ENCODE measurements around the gene KDM3B.

KDM3B gene

DNA sequence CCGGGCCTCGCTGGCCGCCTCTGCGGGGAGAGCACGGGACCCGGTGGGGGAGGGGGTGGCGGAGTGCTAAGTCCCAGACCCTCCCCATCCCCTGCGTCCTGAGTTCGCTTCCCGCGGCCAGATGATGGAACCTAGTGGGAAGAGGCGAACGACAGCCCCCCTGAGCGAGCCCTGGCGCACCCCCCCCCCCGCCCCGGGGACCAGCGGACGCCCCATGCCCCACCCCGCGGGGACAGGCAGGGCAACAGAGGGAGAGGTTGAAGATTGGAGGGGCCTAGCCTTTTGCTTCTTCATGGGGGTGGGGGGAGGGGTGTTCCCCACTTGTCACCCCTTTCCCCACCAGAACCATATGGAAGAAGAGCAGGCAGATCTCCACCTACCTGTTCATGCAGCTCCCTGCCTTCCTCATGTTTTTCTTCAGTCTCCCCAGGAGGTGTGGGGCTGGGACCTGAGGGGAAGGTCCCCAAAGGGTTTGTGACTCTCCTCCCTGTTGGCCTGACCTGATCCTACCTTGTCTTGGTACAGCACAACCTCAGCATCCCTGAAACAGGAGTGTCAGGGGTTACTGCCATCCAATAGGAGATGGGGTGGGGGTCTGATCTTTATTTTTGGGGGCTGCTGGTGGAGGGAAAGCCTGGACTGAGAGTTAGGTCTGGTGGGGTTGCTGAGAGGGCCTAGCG is 13.9 kb upstream of the KDM3B start:
- H3K36me3 Mint-ChIP-seq: peaks cover 7% of the 10 kb centered on the region
- DNase-seq (ENCODE audit: low spot score in 2 of 2) (peak in 1 of 2 donors; percentile 38), ATAC-seq (ENCODE audit: low read depth) (no peak)
- H3K4me3 Mint-ChIP-seq: peak overlapping the region; percentile 96
- H3K9me3 Mint-ChIP-seq: no peaks in the 10 kb centered on the region
- H3K27ac Mint-ChIP-seq: peak overlapping the region; percentile 100
- peaks cover 25% of the 10 kb centered on the region for H3K4me1 Mint-ChIP-seq
- H3K27me3 Mint-ChIP-seq: no peaks in the 10 kb centered on the region

DNA sequence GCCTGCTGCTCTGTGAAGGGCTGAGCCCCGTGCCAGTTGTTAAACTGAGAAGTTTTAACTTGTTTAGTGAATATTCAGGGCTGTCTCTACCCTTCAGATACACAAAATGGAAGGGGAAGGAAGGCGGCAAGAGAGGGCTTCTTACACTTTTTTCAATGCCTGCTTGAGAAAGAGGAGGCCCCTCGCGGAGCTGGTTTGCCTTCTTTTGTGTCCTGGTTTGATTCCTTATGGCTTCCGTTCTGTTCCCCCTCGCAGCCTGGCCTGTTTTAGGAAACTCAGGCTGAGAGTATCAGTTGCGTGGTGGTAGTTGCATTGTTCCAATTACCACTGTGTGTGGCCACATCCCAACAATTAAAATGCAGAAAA is 13.4 kb upstream of the KDM3B start:
- Mint-ChIP-seq H3K36me3 (peaks cover 9% of the 10 kb centered on the region), H3K27ac (peak overlapping the region; percentile 100), H3K27me3 (no peaks in the 10 kb centered on the region), H3K9me3 (no peaks in the 10 kb centered on the region), H3K4me3 (peak overlapping the region; percentile 96), H3K4me1 (peaks cover 25% of the 10 kb centered on the region)
- ATAC-seq (ENCODE audit: low read depth) (no peak), DNase-seq (ENCODE audit: low spot score in 2 of 2) (no peak)

- Mint-ChIP-seq H3K27ac (peak overlapping the region; percentile 100), H3K36me3 (peaks cover 9% of the 10 kb centered on the region), H3K4me3 (peak overlapping the region; percentile 96), H3K27me3 (no peaks in the 10 kb centered on the region), H3K9me3 (no peaks in the 10 kb centered on the region), H3K4me1 (peaks cover 25% of the 10 kb centered on the region)
- DNase-seq (ENCODE audit: low spot score in 2 of 2) (no peak), ATAC-seq (ENCODE audit: low read depth) (no peak)
Measured at GRCh38 chr5:138339464-138339863, 13.0 kb upstream of the KDM3B start.

DNA sequence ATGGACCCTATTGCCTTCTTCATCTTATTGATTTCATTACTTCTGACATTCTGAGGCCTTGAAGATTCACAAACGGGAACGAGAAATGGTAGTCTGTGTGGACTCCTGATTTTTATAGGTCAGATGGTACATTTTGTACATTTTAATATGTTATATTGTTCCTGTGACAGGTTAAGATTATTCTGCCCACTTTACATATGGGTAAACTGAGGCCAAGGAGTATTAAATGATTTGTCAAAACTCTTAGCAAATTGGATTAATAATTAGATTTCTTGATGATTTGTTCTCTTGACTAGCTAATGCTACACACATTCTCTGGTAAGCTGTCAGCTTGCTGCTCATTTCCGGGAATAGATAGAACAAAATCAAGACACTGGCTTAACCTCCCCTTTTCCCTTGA is 12.5 kb upstream of the KDM3B start:
- ATAC-seq (ENCODE audit: low read depth): no peak
- Mint-ChIP-seq H3K27me3 (no peaks in the 10 kb centered on the region), H3K9me3 (no peaks in the 10 kb centered on the region), H3K27ac (peak overlapping the region; percentile 100), H3K36me3 (peaks cover 11% of the 10 kb centered on the region), H3K4me3 (peak overlapping the region; percentile 96), H3K4me1 (peaks cover 25% of the 10 kb centered on the region)
- DNase-seq (ENCODE audit: low spot score in 2 of 2): no peak

DNA sequence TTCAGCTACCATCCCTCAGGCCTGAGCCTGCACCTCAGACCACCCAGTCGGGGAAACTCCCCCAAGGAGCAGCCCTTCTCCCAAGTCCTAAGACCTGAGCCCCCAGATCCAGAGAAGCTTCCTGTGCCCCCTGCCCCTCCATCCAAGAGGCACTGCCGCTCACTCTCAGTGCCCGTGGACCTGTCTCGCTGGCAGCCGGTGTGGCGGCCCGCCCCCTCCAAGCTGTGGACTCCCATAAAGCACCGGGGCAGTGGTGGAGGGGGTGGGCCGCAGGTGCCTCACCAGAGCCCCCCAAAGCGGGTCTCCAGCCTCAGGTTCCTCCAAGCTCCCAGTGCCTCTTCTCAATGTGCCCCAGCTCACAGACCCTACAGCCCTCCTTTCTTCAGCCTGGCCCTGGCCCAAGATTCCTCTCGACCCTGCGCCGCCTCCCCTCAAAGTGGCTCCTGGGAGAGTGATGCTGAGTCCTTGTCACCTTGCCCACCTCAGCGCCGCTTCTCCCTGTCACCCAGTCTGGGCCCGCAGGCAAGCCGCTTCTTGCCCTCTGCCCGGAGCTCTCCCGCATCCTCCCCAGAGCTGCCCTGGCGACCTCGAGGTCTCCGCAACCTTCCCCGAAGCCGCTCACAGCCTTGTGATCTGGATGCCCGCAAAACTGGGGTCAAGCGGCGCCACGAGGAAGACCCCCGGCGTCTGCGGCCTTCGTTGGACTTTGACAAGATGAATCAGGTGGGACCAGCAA is 7.4 kb upstream of the KDM3B start:
- H3K4me3 Mint-ChIP-seq: no peak overlapping the region
- no peak overlapping the region for H3K27ac Mint-ChIP-seq
- H3K9me3 Mint-ChIP-seq: no peaks in the 10 kb centered on the region
- H3K36me3 Mint-ChIP-seq: peaks cover 30% of the 10 kb centered on the region
- H3K4me1 Mint-ChIP-seq: peaks cover 13% of the 10 kb centered on the region
- DNase-seq (ENCODE audit: low spot score in 2 of 2) (no peak), ATAC-seq (ENCODE audit: low read depth) (no peak)
- no peaks in the 10 kb centered on the region for H3K27me3 Mint-ChIP-seq

DNA sequence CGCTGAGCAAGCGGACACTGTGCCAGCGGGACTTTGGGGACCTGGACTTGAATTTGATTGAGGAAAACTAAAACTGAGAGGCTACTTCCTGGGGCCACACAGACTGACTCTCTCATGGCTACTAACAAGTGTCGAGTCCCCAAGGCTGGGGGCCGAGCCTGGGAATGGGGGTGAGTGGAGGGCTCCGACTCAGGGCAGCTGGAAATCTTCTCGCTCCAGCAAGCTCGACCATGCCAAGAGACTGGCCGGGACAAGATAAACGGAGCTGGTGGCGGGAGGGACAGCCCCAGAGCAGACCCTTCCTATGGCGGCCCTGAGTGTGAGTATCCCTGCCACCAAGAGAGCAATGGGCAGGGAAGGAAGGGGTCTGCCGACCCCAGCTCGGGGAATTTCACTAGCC is 5.6 kb upstream of the KDM3B start:
- ATAC-seq (ENCODE audit: low read depth): no peak
- H3K27me3 Mint-ChIP-seq: no peaks in the 10 kb centered on the region
- no peak overlapping the region for H3K4me3 Mint-ChIP-seq
- peaks cover 15% of the 10 kb centered on the region for H3K4me1 Mint-ChIP-seq
- no peak overlapping the region for H3K27ac Mint-ChIP-seq
- peaks cover 2% of the 10 kb centered on the region for H3K9me3 Mint-ChIP-seq
- H3K36me3 Mint-ChIP-seq: peaks cover 27% of the 10 kb centered on the region
- DNase-seq (ENCODE audit: low spot score in 2 of 2): no peak

DNA sequence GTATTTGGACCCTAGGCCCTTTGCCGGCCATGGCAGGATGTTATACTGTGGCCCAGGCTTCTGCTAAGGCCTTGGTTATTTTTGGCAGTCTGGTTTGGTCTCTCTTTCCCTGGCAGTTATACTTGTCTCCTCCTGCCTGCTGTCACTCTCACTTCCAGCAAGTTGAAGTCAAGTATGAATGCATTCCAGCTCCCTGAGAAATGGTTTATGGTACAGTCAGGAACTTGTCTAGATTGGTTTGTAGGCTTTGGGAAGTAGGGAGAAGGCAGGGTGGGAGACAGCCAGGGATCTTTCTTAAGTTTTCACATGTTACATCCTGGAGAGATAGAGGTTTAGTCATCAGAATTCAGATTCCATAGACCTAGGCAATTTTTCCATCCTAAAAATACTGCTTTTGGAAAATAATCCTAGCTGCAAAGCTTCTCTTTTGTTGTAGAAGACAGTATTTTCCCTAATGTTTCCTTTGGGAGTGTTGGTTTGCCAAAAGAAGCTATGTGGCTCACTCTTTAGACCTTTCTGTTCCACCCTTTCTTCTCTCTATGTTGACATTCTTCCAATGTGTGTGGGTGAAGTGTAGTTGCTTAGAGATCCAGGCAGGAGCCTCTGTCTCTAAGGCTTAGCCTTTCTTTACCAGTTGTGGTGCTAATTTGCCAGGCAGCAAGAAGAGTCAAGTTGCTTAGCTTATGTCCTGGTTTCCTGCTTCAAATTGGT is 2.5 kb upstream of the KDM3B start:
- H3K4me3 Mint-ChIP-seq: no peak overlapping the region
- H3K27me3 Mint-ChIP-seq: no peaks in the 10 kb centered on the region
- H3K36me3 Mint-ChIP-seq: peaks cover 21% of the 10 kb centered on the region
- ATAC-seq (ENCODE audit: low read depth): no peak
- H3K27ac Mint-ChIP-seq: no peak overlapping the region
- H3K4me1 Mint-ChIP-seq: peaks cover 33% of the 10 kb centered on the region
- H3K9me3 Mint-ChIP-seq: peaks cover 4% of the 10 kb centered on the region
- no peak for DNase-seq (ENCODE audit: low spot score in 2 of 2)

DNA sequence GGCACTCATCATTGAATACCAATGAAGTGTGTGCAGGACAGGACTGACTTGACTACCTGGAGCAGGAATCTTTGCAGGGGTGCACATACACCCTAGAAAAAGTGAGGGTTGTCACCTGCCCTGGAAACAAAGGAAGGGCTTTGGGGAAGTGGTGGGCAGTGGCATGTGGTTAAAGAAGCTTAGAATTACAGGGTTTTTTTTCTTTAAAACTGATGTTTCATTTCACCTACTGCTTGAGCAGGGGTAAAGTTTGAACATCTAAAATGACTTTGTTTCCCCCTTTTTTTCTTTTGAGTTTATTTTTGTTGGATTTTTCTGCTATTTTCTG is 2.0 kb upstream of the KDM3B start:
- Mint-ChIP-seq H3K4me3 (no peak overlapping the region), H3K36me3 (peaks cover 17% of the 10 kb centered on the region), H3K4me1 (peaks cover 38% of the 10 kb centered on the region), H3K27me3 (no peaks in the 10 kb centered on the region), H3K9me3 (peaks cover 4% of the 10 kb centered on the region), H3K27ac (no peak overlapping the region)
- ATAC-seq (ENCODE audit: low read depth) (no peak), DNase-seq (ENCODE audit: low spot score in 2 of 2) (no peak)

DNA sequence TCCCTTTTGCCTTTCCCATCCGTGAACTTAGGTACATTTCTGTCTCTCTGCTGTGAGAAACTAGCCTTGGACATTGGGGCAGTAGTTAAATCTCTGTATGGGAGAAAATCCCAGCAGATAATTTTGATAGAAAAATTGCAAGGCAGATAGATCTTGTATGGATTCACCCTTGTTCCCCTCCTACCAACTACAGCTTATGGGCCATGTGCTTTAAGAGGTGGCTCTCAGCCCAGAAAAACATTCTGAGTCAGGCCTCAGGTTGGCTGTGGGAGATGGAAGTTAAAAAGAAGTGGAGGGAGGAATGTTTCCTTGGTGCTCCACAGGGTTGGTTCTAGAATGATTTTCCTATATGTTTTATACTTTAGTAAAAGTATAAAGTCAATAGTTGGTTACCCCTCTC is 1.4 kb upstream of the KDM3B start:
- Mint-ChIP-seq H3K4me1 (peaks cover 41% of the 10 kb centered on the region), H3K4me3 (no peak overlapping the region), H3K36me3 (peaks cover 12% of the 10 kb centered on the region), H3K27ac (no peak overlapping the region), H3K27me3 (no peaks in the 10 kb centered on the region), H3K9me3 (peaks cover 4% of the 10 kb centered on the region)
- ATAC-seq (ENCODE audit: low read depth) (no peak), DNase-seq (ENCODE audit: low spot score in 2 of 2) (no peak)

- peaks cover 12% of the 10 kb centered on the region for H3K36me3 Mint-ChIP-seq
- peak overlapping the region; percentile 76 for H3K4me3 Mint-ChIP-seq
- peak overlapping the region; percentile 73 for H3K27ac Mint-ChIP-seq
- DNase-seq (ENCODE audit: low spot score in 2 of 2) (no peak), ATAC-seq (ENCODE audit: low read depth) (no peak)
- H3K27me3 Mint-ChIP-seq: no peaks in the 10 kb centered on the region
- peaks cover 4% of the 10 kb centered on the region for H3K9me3 Mint-ChIP-seq
- H3K4me1 Mint-ChIP-seq: peaks cover 44% of the 10 kb centered on the region
Measured at GRCh38 chr5:138351517-138351916, 968 bp upstream of the KDM3B start.

DNA sequence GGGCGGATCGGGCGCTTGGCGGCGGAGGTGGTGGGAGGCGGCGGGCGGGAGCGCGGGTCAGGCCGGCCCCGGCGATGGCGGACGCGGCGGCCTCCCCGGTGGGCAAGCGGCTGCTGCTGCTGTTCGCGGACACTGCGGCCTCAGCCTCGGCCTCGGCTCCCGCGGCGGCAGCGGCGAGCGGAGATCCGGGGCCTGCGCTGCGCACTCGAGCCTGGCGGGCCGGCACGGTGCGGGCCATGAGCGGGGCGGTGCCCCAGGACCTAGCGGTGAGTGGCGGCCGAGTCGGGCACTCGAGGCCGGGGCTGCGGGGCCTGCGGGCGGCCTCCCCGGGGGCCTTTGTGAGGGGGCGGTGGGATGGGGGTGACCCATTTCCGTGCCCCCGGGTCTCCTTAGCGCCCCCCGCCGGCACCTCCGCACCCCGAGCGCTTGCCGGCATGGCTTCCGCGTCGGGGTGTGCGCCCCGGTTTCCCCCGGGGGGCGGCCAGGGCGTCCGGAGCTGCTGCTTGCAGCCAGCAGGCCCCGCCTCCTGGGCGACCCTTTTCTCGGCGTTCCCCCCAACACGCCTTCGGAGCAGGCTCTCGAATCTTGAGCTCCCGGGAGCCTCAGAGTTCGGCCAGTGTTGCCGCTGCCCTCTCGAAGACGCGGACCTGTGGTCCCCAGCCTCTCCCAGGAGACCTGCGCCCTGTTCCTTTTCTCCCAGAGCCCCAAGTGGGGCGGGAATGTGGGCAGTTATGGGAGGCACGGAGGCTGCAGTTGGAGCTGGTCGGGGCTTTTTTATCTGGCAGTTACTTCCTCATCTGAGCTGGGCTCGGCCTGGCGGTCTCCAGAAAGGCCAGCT is 456 bp downstream of the KDM3B start:
- Mint-ChIP-seq H3K27me3 (no peaks in the 10 kb centered on the region), H3K27ac (peak overlapping the region; percentile 94), H3K4me1 (peaks cover 40% of the 10 kb centered on the region), H3K4me3 (peak overlapping the region; percentile 95), H3K9me3 (peaks cover 4% of the 10 kb centered on the region), H3K36me3 (peaks cover 2% of the 10 kb centered on the region)
- ATAC-seq (ENCODE audit: low read depth) (peak; percentile 59), DNase-seq (ENCODE audit: low spot score in 2 of 2) (peak; percentile 68 to 83)

GRCh38 chr5:138353560-138354080 is 1.1 kb downstream of the KDM3B start:
- Mint-ChIP-seq H3K27ac (peak overlapping the region; percentile 94), H3K9me3 (peaks cover 4% of the 10 kb centered on the region), H3K27me3 (no peaks in the 10 kb centered on the region), H3K4me1 (peaks cover 40% of the 10 kb centered on the region), H3K4me3 (peak overlapping the region; percentile 95), H3K36me3 (peaks cover 1% of the 10 kb centered on the region)
- DNase-seq (ENCODE audit: low spot score in 2 of 2): no peak
- no peak for ATAC-seq (ENCODE audit: low read depth)

- Mint-ChIP-seq H3K4me3 (peak overlapping the region; percentile 95), H3K9me3 (peaks cover 4% of the 10 kb centered on the region), H3K27me3 (no peaks in the 10 kb centered on the region), H3K4me1 (peaks cover 40% of the 10 kb centered on the region), H3K27ac (peak overlapping the region; percentile 94), H3K36me3 (peaks cover 1% of the 10 kb centered on the region)
- DNase-seq (ENCODE audit: low spot score in 2 of 2): no peak
- ATAC-seq (ENCODE audit: low read depth): no peak
Measured at GRCh38 chr5:138354387-138354786, 1.9 kb downstream of the KDM3B start.
